ENCODE measurements around the gene PROK2. TPM values are rescaled to one million over a fixed set of nuclear protein-coding genes. Genes with fewer than 3 reads are reported as not detected.

Gene PROK2
- total and polyA plus RNA-seq, 2 experiments from 2014 or later = 2.1 to 2.3 TPM

- TF ChIP-seq ZNF462 (CRISPR knock-in tag; IDR thresholded peaks at IDR 0.05) = no peak
- no peak for TF ChIP-seq POLR2AphosphoS5 (IDR thresholded peaks at IDR 0.05; ENCODE audit: low read depth)
Measured at GRCh38 chr3:71780430-71780829, 4.5 kb downstream of the PROK2 start (continued).

GRCh38 chr3:71779674-71780377 lies 5.1 kb downstream of the PROK2 start:
- Mint-ChIP-seq H3K9me3 (no peaks in the 10 kb centered on the region), H3K4me3 (no peak overlapping the region), H3K27me3 (ENCODE audit: insufficient read depth, low read depth, poor library complexity) (peaks cover 31% of the 10 kb centered on the region), H3K27ac (peak overlapping the region; percentile 41), H3K36me3 (ENCODE audit: low read depth) (no peaks in the 10 kb centered on the region; the same call in 2 of the 3 replicates), H3K4me1 (peaks cover 41% of the 10 kb centered on the region)
- Histone ChIP-seq H3K4me3 (no peak overlapping the region), H2AFZ (no peak overlapping the region), H3K27ac (ENCODE audit: low read depth) (peak overlapping the region; percentile 56; the same call in 1 of the 2 replicates), H3F3A (replicated peaks; ENCODE audit: low read depth) (no peaks in the 10 kb centered on the region), H3K27me3 (ENCODE audit: insufficient read depth) (peaks cover 39% of the 10 kb centered on the region), H3K9me2 (ENCODE audit: insufficient read depth) (no peaks in the 10 kb centered on the region), H3K4me2 (peak overlapping the region; percentile 18; the same call in 1 of the 2 replicates), H3K79me2 (replicated peaks; ENCODE audit: insufficient read depth) (no peaks in the 10 kb centered on the region), H4K20me1 (replicated peaks; ENCODE audit: insufficient read depth) (no peaks in the 10 kb centered on the region), H3K4me1 (ENCODE audit: insufficient read depth) (peaks cover 70% of the 10 kb centered on the region), H3K36me3 (ENCODE audit: insufficient read depth) (no peaks in the 10 kb centered on the region; the same call in 1 of the 2 replicates)
- ATAC-seq = no peak
- TF ChIP-seq ZNF114 (CRISPR knock-in tag; IDR thresholded peaks at IDR 0.05) (no peak), NANOG (IDR thresholded peaks at IDR 0.05; ENCODE audit: borderline replicate concordance) (no peak), EZH2phosphoT487 (IDR thresholded peaks at IDR 0.05; ENCODE audit: unreplicated experiment) (no peak), ZNF462 (CRISPR knock-in tag; IDR thresholded peaks at IDR 0.05) (no peak)
- DNase-seq (ENCODE audit: low spot score) = peak; percentile 36
